GM19438 (cell line): ENCODE results near the gene RPS6KA2.

ENCODE experiments used
- ATAC-seq: cut with Tn5 transposase; IDR thresholded peaks from one replicate; pipeline ENCODE4 v1.9.1; 2021; ENCODE audit warnings: low read depth; ENCODE audit not compliant: unreplicated experiment

RPS6KA2 gene

DNA sequence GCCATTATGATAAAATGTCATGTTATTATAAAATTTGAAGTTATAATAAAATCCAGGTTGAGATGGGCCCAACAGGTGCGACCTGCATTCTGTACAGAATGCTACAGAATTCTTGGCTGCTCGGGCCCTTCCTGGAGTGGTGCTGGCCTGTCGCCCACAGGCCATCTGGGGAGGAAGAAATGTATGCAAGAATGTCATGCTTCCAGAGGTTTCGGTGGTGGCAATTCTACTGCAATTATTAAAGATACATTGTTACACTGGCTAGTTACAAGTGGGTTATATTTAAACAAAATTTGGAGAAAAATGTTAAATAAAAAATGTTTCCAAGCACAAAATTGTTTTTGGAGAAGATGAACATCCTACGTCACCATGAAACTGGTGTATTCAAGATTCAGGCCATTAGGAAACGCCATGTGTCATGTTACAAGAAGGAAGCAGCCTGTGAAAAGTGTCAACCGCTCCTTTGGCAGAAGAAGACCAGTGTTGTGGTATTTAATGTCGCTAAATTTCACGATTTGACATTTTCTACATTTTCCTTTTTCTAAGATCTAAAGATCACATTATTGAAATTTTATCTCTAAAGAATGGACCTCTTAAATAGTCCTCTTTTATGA, 47.7 kb downstream of the RPS6KA2 start:
- ATAC-seq, result no peak

DNA sequence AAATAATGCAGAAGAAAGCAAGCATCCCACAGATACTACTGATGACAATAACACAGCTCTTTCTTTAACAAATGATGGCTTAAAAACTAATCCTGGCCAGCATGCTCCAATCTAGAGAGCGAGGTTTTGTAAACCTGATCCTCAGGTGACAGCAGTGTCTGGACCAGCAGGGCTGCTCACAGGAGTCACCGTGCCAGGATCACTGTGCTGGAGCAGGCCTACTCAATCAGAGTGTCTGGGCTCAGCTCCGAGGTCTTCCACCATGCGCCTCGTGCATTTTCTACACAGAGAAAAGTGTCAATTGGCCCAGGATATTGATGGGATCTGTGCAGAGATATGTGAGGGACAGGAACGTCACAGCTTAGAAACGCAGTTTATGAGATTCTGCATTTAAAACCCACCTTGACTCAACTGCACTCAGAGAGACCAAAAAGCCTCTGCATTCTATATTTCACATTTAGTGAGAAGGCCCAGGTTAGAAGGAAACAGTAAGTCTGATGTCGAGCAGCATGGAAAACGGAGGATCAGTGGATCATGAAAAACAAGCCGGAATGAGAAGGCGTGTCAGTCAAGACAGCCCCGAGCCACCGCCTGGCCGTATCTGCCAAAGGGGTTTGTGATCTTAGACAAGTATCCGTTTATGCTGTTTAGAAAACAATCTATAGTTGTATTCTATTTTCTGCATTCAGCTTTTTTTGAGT, 48.4 kb downstream of the RPS6KA2 start:
- ATAC-seq, result no peak

DNA sequence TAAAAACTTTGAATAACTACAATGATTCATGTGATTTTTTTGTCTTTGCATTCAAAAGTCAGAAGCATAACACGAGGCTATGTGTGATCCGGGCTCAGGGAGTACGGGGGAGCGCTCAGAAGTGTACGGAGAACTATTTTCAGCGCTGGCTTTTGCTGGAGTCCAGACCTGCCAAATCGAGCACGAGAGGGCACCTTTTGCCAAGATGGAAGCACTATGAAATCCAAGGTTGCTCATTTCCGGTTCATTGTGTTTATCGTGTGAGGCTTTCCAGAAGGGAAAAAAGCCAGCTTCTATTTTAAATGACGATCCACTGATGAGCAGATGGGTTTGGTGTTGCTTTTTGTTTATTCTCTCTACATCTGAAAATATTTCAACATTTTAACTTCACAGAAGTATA, 51.8 kb downstream of the RPS6KA2 start:
- ATAC-seq, result no peak

DNA sequence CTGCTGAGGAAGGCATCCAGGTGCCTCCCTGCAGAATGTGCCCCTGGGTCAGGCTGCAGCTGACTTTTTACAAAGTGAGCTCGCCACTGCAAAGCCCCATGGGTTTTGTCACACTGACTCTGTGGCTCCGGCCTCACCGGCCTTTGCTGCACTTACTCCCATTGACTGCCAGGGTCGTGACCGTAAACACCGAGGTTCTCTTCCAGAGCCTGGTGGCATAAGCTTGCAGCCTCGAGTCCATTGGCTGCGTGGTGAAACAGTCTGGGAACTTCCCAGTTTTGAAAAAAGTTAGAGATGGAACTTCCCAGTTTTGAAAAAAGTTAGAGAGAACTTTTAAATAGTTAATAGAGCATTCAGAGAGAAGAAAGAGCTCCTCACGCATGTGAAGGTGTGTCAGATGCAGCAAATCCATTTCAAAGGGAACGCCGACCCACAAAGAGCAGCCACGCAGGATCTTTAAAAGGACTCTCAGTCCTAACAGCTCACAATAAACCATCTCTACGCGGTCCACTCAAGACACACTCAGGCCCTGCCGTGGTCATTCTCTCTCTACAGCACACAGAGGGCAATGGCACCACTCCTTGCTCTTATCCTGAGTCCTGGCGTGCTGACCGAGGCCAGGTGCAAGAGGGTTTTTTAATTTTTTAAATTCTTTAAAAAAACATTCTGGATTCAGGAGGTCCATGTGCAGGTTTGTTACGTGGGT, 53.4 kb downstream of the RPS6KA2 start:
- ATAC-seq, result no peak

DNA sequence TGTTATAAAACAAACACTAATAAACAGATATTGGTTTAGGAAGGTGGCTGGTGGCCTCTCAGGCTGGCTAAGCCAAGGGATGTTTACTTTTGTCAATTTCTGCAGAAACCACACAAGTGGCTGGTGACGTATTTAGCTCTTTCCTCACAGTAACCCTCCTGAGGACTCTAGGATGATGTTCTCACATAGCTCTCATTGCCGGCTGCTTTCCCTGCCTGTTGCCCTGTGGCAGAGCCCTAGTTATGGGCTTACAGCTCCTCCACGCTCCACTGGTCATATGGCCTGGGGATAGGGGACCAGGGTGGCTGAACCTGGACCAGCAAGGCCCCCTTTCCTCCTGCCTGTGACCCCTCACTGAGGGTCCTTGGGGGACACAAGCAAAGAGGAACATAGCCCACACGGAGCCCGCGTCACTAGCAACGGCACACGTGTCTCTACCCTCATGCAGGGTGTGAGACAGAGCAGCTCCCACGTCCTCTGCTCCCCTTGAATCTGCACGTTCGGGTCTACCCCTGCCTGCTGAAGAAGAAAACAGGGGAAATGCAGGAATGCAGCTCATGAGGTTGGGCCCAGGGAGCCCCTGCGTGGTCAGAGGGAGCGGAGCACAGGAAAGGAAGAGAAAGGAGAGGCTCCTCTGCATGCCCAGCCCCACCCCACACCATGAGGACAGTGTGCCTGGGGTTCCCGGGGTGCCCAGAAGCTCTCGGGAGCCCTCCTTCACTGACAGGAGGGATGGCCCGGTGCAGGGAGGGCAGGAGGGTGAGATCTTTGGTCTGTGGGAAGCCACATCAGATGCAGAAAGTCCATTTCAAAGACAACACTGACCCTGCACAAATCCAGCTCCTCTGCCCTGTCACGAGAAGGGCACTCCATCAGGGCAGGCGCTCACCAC, 54.4 kb downstream of the RPS6KA2 start:
- ATAC-seq, result no peak

DNA sequence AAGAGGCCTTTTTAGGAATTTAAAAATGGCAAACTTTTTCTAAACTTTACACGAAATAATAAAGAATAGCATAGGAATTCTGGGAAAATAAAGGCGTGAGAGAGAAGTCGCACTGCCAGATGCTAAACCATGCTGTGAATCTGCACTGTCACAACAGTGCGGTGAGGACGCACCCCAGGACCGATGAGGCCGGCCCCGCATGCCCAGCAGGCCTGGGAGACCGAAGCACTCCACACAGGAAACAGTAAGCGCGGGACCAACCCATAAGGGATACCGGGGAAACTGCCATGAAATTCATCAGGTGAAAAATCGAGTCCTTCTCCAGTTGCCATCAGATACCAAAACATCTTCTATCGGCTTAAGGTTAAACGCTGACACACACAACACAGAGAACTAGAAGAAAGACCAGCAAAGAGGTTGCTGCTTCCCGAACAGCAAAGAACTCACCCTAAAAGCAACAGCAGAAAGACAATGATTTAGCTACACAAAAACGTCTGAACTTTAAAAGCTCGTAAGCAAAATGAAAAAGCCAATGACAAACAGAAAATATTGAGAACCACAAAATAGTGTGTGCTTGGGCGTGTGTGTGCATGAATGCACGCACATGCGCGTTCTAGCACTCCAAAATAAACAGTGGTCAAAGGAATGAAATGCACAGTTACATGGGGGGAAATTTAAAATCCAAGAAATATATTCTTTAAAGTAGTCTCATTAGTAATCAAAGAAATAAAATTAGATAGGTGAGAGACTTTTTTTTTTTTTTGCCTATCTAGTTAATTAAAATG, 55.9 kb downstream of the RPS6KA2 start:
- ATAC-seq, result no peak

DNA sequence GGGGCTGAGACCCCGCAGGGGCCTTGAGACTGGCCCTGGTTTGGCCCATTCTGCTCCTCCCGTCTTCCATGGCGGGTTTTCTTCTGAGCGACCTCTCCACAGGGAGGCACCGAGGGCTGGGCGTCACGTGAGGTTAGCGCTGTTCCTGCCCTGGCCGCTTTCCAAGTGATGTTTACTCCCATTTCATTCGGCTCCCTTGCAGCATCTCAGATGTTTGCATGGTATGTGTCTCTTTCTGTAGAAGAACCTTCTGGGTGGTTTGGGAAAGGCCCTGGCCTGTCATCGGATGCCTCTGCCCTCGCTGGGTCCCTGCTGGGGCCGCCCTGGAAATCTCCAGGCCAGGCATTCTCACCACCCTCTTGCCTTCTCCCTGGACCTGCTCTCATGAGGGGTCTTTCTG, 57.8 kb downstream of the RPS6KA2 start:
- no peak for ATAC-seq

DNA sequence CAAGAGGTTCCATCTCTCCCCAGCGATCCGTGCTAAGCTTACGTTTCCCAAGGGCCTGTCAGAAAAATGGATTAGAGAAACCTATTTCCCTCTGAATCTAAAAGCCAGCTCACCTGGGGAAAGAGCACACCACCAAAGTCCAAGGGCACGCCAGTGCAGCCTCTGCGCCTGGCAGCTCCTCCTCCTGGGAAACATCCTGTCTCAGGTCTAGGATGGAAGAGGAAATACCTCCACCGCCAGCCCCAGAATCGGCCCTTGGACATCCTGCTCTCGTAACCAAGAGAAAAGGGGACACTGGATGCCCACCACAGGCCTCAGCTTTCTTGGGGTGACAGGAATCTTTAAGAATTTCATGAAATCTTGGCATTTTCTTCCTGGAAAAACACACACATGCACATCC, 59.2 kb downstream of the RPS6KA2 start:
- no peak for ATAC-seq

DNA sequence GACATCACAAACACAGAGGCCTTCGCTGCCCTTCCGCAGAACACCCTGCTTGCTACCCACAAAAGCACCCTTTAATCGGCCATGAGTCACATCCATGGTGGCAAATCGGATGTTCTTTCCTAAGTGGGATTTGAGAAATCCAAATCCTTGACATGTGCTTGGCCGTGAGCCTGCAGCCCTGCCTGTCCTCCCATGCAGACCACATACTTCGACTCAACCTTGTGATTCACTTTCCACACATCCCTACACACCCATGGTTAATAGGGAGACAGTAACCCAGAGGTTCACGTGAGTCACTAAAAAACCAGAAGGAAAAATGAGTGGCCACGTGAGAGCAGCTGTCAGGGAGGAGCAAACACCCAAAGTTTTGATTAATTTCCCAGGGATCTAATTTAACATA, 59.9 kb downstream of the RPS6KA2 start:
- ATAC-seq, result no peak

DNA sequence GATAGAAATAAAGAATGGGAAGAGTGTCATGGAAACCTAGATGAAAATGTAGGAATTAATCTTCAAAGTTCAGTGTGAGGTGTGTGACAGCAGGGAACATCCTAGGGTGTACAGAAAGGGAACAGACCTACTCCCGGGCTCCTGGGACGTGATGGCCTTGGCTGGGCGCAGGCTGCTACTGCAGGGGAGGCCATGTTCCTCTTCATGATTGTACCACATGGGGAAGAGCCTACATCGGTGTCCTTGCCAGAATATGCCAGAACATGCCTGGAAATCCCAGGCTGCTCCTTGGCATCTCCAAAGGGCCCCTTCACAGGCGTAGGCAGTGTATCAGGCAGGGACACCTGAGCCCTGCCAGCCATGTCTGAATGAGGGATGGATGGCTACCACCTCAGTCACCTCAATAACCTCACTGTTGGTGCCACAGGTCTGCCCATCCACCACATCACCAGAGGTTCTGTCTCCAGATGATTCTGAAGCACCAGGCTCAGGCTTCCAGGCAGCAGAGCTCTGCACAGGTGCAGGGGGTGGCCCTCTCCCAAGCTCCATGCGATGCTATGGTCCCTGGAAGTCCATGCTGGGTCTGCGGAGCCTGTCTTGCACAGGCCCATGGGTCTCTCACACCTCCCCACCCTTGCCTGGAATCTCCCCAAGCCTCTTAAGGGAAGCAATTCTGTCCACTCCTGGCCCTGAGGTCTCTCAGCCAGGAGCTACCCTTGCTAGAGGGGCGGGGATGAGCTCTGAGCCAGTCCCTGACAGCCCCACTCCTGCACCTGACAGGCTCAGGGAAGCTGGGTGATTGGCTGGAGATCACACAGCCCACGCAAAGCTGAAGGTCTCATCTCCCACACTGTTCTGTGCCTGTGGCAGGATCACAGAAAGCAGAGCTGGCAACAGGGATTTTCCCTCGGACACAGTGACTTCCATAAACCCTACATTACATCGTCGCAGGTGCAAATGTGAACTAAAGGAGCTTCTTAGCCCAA, 60.7 kb downstream of the RPS6KA2 start:
- no peak for ATAC-seq

DNA sequence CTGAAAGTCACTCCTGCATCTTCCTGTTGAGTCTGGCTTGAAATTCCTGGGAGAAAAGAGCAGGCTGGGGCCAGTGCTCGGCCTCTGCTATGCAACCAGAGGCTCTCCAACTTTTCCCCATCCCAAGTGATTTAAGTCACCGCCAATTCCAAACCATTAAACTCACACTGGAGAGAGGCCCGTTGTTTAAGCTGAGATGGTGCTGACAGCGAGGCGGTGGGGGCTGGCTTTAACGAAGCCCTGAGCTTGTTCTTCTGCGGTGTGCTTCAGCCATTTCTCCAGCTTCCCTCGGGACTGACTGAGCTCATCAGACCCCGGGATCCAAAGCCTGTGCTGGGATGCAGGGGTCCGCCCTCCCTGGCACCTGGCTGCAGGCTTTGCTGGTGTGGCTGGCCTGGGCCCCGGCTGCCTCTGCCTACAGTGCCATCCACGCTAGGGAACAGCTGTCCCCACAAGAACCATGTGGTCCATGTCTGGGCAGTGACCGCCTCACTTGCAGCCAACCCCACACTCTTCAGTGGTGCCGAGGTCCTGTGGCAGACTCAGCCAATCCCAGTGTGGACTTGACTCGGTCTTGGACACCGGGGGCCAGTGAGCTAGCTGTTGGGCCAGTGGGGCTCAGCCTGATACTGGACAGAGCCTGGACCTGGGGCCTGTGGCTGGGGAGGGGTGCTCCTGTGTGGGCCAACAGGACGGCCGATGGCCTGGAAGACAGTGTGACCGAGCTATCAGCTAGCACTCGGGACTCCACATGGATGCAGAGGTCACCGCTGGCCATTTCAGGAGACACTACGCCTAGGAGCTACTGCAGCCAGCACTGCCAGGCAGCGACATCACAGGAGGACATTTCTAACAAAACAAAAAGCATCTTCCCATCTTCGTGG, 61.7 kb downstream of the RPS6KA2 start:
- ATAC-seq, result no peak

DNA sequence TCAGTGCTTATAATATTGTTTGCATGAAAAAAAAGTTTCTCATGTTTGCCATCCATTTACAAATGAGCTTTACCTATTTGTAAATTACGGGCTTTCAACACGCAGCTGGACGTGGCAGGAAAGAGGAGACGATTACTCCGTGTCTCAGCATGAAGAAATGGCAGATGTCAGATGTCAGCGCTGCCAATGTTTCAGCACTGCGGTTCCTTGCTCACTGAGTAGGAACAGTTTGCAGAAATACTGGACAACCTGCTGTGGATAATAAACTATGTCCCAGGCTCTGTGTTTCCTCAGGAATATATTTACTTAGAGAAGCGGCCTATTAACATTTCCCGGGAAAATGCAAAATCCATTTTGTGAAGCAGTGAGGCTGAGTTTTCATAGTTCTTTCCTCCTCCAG, 63.2 kb downstream of the RPS6KA2 start:
- no peak for ATAC-seq

DNA sequence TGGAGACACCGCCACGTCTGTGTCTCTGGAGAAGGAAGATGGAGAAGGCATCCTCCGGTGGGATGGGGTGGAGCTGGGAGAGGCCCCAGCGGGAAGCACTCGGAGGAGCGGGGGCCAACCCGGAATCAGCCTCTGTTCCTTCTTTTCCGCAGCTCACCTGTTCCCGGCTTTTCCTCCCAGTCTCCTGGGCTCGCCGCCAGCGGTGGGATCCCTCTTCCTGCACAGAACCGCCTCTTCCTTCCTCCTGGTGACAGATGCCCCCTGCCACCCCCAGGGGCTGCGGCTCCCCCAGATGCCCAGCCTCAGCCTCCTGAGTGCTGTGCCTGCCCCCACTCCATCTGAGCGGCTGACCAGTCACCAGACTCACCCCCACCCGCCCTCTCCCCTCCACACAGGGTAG, 63.9 kb downstream of the RPS6KA2 start:
- no peak for ATAC-seq

DNA sequence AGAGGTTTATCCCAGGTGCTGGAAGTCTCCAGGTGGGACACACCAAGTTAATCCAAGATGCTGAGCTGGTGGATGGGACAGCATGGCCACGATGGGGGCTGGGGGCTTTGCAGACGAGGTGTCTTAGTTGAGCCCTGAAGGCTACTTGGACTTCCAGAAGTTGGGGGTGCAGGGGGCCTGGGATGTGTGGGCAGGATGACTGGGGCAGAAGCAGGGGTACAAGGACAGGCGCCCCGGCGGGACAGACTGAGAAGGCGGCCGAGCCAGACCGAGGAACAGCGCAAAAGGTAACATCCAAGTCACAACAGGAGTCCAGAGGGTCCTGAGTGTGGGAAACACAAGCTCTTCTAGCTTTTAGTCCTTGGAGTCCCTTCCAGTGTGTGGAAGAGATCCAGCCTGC, 64.3 kb downstream of the RPS6KA2 start:
- no peak for ATAC-seq

DNA sequence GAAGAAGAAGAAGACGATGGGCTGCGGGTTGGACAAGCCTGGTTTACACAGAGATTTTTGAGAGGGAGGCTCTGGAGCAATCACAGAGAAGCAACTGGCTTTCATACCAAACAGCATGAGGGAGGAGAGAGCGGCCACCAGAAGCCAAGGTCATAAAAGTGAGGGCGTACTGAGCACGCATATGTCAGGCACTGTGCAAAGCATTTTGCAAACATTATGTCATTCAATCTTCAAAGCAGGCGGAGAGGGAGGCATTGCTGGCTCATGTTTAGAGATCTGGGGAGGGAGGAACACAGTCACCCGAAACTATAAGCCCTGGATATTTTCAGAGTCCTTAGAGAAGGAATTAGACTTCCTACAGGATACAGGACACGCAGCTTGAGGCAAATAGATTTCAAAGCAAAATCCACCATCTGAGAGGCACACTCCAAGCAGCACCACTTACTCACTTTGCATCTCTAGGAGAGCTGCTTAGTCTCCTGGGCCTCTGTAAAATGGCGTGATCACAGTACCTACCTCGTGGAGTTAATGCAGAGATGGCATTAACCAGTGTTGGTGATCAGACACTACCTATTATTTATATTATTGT, 65.2 kb downstream of the RPS6KA2 start:
- no peak for ATAC-seq

DNA sequence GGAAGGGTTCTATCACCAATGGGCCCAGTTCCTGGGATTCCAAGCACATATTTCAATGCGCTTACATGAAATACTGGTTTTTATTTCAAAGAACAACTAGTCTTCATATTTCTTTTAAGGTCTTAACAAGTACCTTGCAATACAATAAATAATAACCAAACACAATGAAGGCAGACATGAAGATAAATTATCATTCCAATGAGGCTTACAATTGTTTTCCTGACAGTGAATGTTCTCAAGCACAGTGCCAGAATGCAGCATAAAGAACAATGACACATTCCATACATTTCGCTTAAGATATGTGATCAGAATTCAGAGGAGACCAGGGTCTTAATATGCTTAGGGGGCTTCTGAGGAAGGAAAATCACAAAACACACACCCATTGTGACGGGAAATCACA, 66.8 kb downstream of the RPS6KA2 start:
- no peak for ATAC-seq

DNA sequence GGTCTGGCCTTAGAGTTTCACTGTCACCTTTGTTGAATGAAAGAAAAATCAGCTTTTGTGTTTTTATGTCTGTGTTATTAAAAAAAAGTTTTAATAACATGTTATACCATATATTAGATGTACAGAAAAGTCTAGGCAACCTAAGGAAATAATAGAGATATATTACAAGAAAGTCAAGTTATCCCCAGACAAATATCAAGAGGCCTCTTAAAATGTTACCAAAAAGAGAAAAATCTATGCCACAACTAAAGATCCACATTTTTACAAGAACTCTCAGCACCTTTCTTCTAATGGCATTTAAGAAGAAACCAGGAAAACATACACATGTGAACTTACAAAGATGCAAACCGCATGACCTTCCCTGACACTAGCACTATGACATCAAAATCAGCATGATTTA, 67.4 kb downstream of the RPS6KA2 start:
- ATAC-seq, result no peak

DNA sequence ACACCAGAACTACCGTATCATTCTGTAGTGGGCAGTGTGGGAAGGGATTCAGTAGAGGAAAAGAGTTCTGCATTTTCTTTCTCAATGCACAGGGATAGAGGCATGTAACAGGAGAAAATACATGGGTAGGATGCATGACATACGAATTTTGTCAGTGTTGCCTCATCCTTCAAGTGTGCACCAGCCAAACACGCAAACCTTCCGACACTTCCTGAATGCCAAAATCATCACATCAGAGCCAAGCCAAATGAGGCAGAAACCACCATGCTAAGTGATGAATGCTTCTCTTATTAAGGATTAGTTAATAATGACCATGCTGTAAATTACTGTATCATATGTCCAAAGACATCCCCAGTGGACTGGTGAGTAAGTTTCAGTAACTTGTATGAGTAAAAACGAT, 67.8 kb downstream of the RPS6KA2 start:
- no peak for ATAC-seq
